GM21447 (cell line): Measurements from ENCODE around the gene ACSBG1.

Experiments used
- ATAC-seq: cut with Tn5 transposase; IDR thresholded peaks from one replicate; pipeline ENCODE4 v1.9.1; 2021; ENCODE audit not compliant: unreplicated experiment

The ACSBG1 gene

GRCh38 chr15:78224023-78224411, 10.3 kb downstream of the ACSBG1 start:
- no peak for ATAC-seq

GRCh38 chr15:78223396-78224022, 10.9 kb downstream of the ACSBG1 start:
- ATAC-seq: no peak

GRCh38 chr15:78222745-78223395, 11.5 kb downstream of the ACSBG1 start:
- no peak for ATAC-seq

GRCh38 chr15:78220713-78221112, 13.7 kb downstream of the ACSBG1 start:
- ATAC-seq: no peak

- ATAC-seq: no peak
Measured at GRCh38 chr15:78216276-78217104, 17.9 kb downstream of the ACSBG1 start.

- ATAC-seq: no peak
Measured at GRCh38 chr15:78213956-78214355, 20.4 kb downstream of the ACSBG1 start.

GRCh38 chr15:78213425-78213750, 21.0 kb downstream of the ACSBG1 start:
- no peak for ATAC-seq

- ATAC-seq: no peak
Measured at GRCh38 chr15:78212546-78213424, 21.6 kb downstream of the ACSBG1 start.

- no peak for ATAC-seq
Measured at GRCh38 chr15:78212008-78212407, 22.4 kb downstream of the ACSBG1 start.

GRCh38 chr15:78211189-78211921, 23.0 kb downstream of the ACSBG1 start:
- no peak for ATAC-seq

- no peak for ATAC-seq
Measured at GRCh38 chr15:78210349-78210717, 24.0 kb downstream of the ACSBG1 start.

GRCh38 chr15:78209646-78210348, 24.6 kb downstream of the ACSBG1 start:
- ATAC-seq: no peak

GRCh38 chr15:78208887-78209645, 25.3 kb downstream of the ACSBG1 start:
- no peak for ATAC-seq

GRCh38 chr15:78208341-78208844, 26.0 kb downstream of the ACSBG1 start:
- ATAC-seq: no peak

GRCh38 chr15:78207641-78208340, 26.6 kb downstream of the ACSBG1 start:
- no peak for ATAC-seq

GRCh38 chr15:78207110-78207458, 27.3 kb downstream of the ACSBG1 start:
- ATAC-seq: no peak

GRCh38 chr15:78206326-78207109, 27.8 kb downstream of the ACSBG1 start:
- ATAC-seq: no peak

GRCh38 chr15:78205856-78206255, 28.5 kb downstream of the ACSBG1 start:
- no peak for ATAC-seq
